Neural cell (in vitro differentiated cells): ENCODE measurements around the gene PPM1D.

Source experiments
- EP300 ChIP-seq: fragments of 450-650 bp; conservative IDR thresholded peaks from 2 replicates; pipeline ENCODE4 v1.6.1; 2014; ENCODE audit warnings: antibody characterized with exemption, mild to moderate bottlenecking, moderate library complexity; ENCODE audit not compliant: poor library complexity, severe bottlenecking
- TAF1 ChIP-seq: IDR thresholded peaks from 2 replicates; pipeline ENCODE4 v1.6.1; 2012; ENCODE audit warnings: low read depth

DNA sequence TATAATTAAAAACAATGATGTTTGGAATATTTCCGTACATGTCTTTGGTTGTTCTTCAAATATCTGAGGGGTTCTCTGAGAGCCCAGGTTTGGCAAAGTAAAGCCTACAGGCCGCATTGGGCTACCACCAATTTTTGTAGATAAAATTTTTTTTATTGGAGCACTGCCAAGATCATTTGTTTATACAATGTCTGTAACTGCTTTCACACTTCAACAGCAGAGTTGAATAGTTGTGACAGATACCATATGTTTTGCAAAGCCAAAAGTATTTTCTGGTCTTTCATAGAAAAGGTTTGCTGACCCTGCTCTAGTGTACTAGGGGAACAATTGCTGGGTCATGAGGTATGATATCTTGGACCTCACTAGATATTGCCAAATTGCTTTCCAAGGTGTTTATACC lies 10.5 kb downstream of the PPM1D start:
- TF ChIP-seq EP300 (no peak), TAF1 (no peak)
